GM18502 (cell line): Measurements from ENCODE around the gene KCNJ1.

Source experiments
- ATAC-seq: cut with Tn5 transposase; IDR thresholded peaks from one replicate; pipeline ENCODE4 v1.9.1; 2021; ENCODE audit warnings: mild to moderate bottlenecking; ENCODE audit not compliant: unreplicated experiment, poor library complexity

The KCNJ1 gene

DNA sequence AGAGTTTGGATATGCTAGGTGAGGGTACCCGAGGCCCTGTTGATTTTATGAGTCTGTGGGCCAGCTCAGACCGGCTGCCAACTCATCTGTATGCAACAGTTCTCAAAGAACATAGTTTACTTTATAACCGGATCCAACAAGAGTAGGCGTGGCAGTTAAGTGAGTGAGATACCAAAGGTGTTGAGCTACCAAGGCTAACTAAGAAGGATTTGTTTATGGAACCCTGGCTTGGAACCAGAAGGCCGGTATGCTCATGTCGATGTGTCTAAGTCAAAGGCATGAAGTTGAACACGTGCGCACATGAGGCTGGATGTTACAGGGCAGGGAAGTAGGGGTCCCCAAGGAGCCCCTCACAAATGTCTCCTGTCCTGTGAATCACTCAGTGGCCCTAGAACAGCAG is at the start of gene KCNJ1:
TSS of gene KCNJ1 (minus strand) at position 20 of the 400 bp plus-strand sequence. CDS start 27,053 bp downstream, outside the sequence.
- no peak for ATAC-seq

- ATAC-seq, result no peak
These were observed 49.6 kb upstream of the KCNJ1 start for GRCh38 chr11:128916681-128917080.

- ATAC-seq, result no peak
These were observed 49.0 kb upstream of the KCNJ1 start for GRCh38 chr11:128916037-128916572.

DNA sequence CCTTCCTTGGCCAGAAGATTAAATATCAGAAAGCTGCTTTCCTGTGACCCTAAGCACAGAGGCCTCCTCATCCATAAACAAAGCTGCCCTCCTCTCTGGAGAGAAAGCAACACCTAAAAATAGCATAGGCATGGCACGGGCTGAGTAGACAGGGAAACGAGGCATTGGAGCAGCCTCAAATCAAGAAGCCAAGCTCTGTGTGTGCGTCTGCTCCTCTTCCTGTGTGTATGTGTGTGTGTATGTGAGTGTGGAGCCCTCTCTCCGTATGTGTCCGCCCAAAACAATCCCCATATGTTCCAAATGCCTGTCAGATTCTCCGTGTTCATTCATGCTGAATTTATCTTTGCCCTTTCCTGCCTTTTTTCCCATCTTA is 48.0 kb upstream of the KCNJ1 start:
- no peak for ATAC-seq

DNA sequence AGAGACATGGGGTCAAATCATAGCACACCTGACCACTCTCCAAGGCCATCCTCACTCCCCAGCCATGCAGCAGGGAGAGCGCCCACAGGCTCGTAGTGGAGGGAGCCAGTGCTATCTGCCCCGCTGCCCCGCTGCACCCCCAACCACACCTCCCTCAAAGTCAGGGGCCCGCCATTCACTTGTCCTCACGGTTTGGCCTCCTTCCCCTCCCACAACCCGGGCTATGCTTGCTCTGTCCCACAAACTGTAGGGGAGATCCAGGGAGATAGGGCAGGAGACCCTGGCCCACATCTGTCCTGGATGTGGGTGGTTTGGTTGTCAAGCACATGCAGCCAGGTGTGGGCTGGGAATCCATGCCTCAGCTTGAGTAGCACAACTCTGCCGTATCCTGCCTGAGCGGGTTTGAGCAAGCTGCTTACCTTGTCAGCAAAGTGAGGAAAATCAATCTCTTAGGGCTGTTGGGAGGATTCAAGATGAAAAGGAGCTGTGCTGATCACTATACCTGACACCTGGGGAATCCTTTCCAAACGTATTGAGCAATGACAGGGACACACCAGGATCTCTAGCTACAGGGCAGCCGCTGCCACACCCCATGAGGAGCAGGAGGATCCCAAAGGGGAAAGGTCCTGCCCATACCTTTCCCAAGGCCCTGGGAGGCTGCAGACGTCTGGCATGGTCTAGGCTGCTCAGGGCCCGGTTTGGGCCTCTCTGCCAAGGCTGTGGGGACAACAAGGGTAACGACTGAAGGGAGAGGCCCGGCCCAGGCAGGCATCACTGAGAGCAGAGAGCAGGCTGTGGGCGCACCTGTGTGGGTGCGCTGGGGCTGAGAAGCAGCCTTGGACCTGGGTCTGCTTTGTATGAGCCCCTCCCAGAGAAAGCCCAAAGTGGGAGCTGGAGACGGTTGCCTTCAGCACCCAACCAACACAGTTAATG is 47.4 kb upstream of the KCNJ1 start:
- no peak for ATAC-seq

DNA sequence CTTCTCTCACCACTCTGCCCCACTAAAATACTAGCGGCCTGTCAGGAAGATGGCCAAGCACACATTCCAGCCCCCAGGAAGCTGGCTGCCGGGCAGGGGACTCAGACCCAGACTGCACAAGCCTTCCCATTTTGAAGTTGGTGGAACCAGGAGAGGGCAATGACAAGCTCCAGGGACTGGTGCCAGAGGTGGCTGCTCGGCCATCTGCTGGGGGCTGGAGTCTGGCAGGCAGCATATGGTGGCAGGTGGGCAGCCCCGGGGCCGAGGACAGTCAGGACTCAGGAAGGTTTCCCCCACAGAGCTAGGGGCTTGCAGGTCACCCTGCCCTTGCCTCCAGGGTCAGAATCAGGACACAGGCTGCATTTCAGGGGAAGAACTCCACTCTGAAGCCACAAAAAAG is 46.7 kb upstream of the KCNJ1 start:
- no peak for ATAC-seq

GRCh38 chr11:128911701-128912100 is 44.6 kb upstream of the KCNJ1 start:
- no peak for ATAC-seq

DNA sequence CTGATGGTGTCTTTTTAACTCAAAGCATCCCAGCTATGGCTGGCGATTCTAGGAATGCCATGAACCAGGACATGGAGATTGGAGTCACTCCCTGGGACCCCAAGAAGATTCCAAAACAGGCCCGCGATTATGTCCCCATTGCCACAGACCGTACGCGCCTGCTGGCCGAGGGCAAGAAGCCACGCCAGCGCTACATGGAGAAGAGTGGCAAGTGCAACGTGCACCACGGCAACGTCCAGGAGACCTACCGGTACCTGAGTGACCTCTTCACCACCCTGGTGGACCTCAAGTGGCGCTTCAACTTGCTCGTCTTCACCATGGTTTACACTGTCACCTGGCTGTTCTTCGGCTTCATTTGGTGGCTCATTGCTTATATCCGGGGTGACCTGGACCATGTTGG is 44.1 kb upstream of the KCNJ1 start:
- ATAC-seq, result no peak

DNA sequence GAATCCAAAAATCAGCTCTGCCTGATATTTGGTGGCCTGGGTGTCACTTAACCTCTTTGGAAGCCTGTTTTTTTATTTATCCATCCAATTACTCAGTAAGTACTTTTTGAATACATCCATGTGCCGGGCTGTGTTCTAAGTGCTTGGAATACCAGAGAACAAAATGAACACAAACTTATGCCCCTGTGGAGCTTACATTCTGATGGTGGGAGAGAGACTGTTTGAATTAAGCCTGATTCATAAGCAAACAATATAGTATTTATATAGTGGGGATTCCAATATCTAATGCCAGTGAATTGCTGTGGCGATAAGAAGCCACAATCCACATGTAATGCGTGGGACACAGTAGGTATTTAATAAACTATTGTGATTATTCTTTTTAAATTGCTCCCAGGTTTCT is 43.5 kb upstream of the KCNJ1 start:
- no peak for ATAC-seq

- no peak for ATAC-seq
These were observed 42.5 kb upstream of the KCNJ1 start for GRCh38 chr11:128909438-128910125.

GRCh38 chr11:128908391-128909246 is 41.5 kb upstream of the KCNJ1 start:
- no peak for ATAC-seq

GRCh38 chr11:128907585-128907984 is 40.5 kb upstream of the KCNJ1 start:
- no peak for ATAC-seq

GRCh38 chr11:128906185-128907050 is 39.3 kb upstream of the KCNJ1 start:
- ATAC-seq, result no peak

DNA sequence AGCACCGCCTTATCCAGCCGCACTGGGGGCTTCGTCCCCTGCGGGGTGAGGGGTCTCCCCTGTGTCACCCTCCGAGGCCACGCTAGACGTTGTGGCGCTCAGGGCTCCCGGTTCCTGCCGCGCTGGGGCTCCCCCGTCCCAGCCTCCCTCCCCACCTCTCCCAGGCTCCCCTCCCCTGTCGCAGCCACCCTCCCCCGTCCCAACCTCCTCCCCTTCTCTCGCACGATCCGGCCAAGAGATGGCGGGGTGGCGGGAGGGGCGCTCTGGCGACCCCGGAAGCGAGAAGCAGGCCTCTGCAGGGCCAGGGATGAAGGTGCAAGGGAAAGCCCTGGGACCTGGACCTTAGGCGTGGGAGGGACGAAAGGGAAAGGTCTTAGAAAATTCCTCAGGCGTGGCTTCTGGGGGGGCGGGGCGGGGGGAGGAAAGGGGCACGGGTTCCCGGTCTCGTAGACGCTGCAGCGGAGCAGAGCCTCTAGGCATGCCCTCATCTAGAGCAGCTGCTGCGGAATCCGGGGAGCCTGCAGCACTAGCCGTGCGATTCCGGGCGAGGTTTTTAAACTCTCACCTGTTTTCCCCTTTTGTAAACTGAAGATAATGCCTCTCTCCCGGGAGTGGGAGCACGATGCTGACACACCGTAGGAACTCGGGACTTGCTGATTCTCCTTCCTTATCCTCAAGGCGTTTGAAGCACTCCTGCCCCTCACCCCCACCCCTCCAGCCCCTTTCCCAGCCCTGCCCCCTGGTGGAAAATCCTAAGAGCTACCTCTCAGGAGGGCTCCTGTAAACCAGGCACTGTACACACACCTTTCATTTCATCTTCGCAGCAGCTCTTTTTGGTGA is 38.5 kb upstream of the KCNJ1 start:
- peak; percentile 63 for ATAC-seq

GRCh38 chr11:128904656-128905344 is 37.7 kb upstream of the KCNJ1 start:
- ATAC-seq, result peak; percentile 55

DNA sequence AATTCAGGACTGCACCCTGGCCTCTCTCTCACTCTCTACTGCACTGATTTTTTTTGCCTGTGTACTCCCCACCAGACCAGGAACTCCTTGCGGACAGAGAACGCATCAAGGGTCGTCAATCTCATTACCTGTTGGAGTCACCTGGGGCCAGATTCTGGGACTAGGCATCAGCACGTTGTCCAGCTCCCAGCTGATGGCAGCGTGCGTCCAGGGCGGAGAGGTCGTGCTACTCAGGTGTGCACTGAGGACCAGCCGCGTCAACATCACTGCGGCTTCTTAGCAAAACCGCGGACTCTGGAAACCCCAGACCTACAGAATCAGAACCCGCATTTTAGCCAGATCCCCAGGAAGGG is 37.2 kb upstream of the KCNJ1 start:
- no peak for ATAC-seq

- no peak for ATAC-seq
These were observed 36.4 kb upstream of the KCNJ1 start for GRCh38 chr11:128903248-128904061.
